SH-SY5Y (cell line): ENCODE results near the gene ELOA.

ENCODE experiments used
- GATA2 ChIP-seq: IDR thresholded peaks from 2 replicates; pipeline ENCODE4 v1.6.1; 2011; ENCODE audit warnings: mild to moderate bottlenecking, low read depth, low read length
- GATA3 ChIP-seq: IDR thresholded peaks from 2 replicates; pipeline ENCODE4 v1.6.1; 2011; ENCODE audit warnings: low read depth, mild to moderate bottlenecking, low read length, moderate library complexity

GRCh38 chr1:23772854-23773242, 29.6 kb downstream of the ELOA start:
- TF ChIP-seq GATA3 (no peak), GATA2 (no peak)
